ENCODE results near the gene TARBP1. TPM values are rescaled to one million over a fixed set of nuclear protein-coding genes. Genes with fewer than 3 reads are reported as not detected.

TARBP1 gene
- polyA plus RNA-seq, 2 donors: 16.8 to 32.5 TPM

DNA sequence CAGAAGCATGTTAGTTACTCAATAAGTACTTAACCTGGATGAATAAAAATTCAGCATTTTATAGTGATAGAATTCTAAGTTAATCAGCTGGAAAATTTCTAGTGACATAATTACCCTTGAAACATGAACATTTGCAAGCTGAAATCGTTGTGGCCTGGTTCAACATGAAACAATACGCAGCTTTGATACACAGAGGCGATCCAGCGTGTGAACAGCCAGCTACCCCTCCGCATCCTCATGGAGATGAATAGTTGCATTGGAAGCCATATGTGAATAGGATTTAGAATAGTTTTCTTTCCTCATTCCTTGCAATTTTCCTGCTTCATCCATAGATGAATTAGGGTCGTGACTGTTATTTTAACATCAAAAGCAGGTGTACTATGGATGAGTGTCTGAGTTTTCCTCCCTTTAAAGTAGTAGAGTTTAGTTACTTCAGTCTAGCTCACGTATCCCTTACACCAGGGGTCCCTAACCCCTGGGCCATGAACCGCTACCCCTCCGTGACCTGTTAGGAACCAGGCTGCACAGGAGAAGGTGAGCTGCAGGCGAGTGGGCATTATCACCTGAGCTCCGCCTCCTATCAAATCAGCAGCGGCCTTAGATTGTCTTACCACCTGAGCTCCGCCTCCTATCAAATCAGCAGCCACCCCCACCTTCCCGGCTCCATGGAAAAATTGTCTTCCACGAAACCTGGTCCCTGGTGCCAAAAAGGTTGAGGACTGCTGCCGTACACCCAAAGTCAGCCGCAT lies 6.2 kb upstream of the TARBP1 start:
- WGBS, 2 donors: 82 to 84% methylated on average over 17 of the region's 17 CpGs
- Histone ChIP-seq H3K27me3 (ENCODE audit: control insufficient read depth in 1 of 2, insufficient read depth in 2 of 2, low read length in 2 of 2) (no peaks in the 10 kb centered on the region), H3K4me3 (ENCODE audit: low read depth in 1 of 2, low read length in 2 of 2) (no peak overlapping the region)

DNA sequence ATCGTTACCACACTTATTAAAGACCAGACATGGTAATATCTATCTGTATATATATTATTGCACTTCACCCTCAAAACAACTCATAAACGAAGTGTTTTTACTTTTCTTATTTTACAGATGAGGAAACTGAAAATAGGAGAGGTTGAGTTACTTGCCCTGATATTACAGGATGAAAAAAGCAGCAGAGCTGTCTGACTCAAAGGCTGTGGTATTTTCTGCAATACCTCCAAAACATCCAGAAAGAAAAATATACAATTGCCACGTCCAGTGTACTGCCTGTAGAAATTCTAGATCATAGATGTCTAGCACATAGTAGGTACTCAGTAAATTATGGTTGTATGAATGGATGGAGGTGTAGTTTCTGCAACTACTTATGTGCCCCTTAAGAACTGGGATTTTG lies 5.2 kb upstream of the TARBP1 start:
- Histone ChIP-seq H3K36me3 (ENCODE audit: control insufficient read depth in 2 of 2, insufficient read depth in 2 of 2, low read length in 1 of 2) (no peaks in the 10 kb centered on the region), H3K27ac (ENCODE audit: low read depth in 2 of 2, low read length in 1 of 2) (no peak overlapping the region), H3K27me3 (ENCODE audit: control insufficient read depth in 1 of 2, insufficient read depth in 2 of 2, low read length in 2 of 2) (no peaks in the 10 kb centered on the region), H3K9me3 (ENCODE audit: control insufficient read depth in 2 of 2, insufficient read depth in 1 of 2, low read depth in 1 of 2, low read length in 1 of 2) (no peaks in the 10 kb centered on the region), H3K4me1 (ENCODE audit: control insufficient read depth in 2 of 2, insufficient read depth in 2 of 2, low read length in 1 of 2) (no peaks in the 10 kb centered on the region), H3K4me3 (ENCODE audit: low read depth in 1 of 2, low read length in 2 of 2) (no peak overlapping the region)
- 69 to 78% methylated on average over 3 of the region's 3 CpGs for WGBS, 2 donors

More for the DNA sequence above, 6.2 kb upstream of the TARBP1 start:
- Histone ChIP-seq H3K9me3 (ENCODE audit: control insufficient read depth in 2 of 2, insufficient read depth in 1 of 2, low read depth in 1 of 2, low read length in 1 of 2) (no peaks in the 10 kb centered on the region), H3K27ac (ENCODE audit: low read depth in 2 of 2, low read length in 1 of 2) (no peak overlapping the region), H3K4me1 (ENCODE audit: control insufficient read depth in 2 of 2, insufficient read depth in 2 of 2, low read length in 1 of 2) (no peaks in the 10 kb centered on the region), H3K36me3 (ENCODE audit: control insufficient read depth in 2 of 2, insufficient read depth in 2 of 2, low read length in 1 of 2) (no peaks in the 10 kb centered on the region)

DNA sequence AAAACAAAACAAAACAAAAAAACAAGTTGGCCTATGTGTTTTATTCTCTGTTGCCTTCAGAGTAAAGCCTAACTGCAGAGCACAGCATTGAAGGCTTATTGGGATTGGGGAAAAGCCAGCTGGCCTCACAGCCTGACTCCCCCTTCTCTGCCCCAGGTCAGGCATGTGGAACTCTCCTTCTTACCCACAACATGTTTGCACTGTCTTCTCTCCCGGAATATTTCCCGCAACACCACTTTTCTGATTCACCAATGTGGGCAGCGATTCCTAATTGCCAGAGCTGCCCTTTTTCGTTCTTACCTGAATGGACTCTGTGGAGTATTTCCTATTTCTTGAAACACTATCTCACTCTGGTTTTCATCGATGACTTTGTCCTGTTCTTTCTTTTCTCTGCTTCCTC lies 2.8 kb upstream of the TARBP1 start:
- no peaks in the 10 kb centered on the region for H3K9me3 ChIP-seq (ENCODE audit: control insufficient read depth in 2 of 2, insufficient read depth in 1 of 2, low read depth in 1 of 2, low read length in 1 of 2)
- no peaks in the 10 kb centered on the region for H3K36me3 ChIP-seq (ENCODE audit: control insufficient read depth in 2 of 2, insufficient read depth in 2 of 2, low read length in 1 of 2)
- no peak overlapping the region for H3K27ac ChIP-seq (ENCODE audit: low read depth in 2 of 2, low read length in 1 of 2)
- no peaks in the 10 kb centered on the region for H3K27me3 ChIP-seq (ENCODE audit: control insufficient read depth in 1 of 2, insufficient read depth in 2 of 2, low read length in 2 of 2)
- no peaks in the 10 kb centered on the region for H3K4me1 ChIP-seq (ENCODE audit: control insufficient read depth in 2 of 2, insufficient read depth in 2 of 2, low read length in 1 of 2)
- H3K4me3 ChIP-seq (ENCODE audit: low read depth in 1 of 2, low read length in 2 of 2): no peak overlapping the region
- 73 to 78% methylated on average over 5 of the region's 5 CpGs for WGBS, 2 donors

DNA sequence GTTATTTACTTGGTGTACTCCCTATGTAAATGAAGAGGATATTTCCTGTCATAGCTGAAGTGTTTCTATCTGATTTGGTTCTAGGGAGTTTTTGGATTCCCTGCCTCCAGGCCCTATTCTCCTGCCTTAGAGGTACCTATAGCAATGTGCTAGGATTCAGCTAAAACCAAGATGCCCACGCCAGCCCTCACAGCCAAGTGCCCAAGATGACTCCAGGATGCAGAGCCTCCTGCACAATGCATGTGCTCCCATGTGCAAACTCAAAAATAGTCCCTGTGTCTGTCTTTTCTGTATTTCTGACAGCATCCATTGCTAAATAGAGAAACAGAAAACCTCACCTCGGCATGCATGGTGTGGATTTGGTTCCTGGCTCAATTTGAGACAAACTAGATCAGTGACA lies 887 bp upstream of the TARBP1 start:
- 76 to 81% methylated on average over 2 of the region's 2 CpGs for WGBS, 2 donors
- no peaks in the 10 kb centered on the region for H3K27me3 ChIP-seq (ENCODE audit: control insufficient read depth in 1 of 2, insufficient read depth in 2 of 2, low read length in 2 of 2)
- H3K4me3 ChIP-seq (ENCODE audit: low read depth in 1 of 2, low read length in 2 of 2): no peak overlapping the region
- no peaks in the 10 kb centered on the region for H3K36me3 ChIP-seq (ENCODE audit: control insufficient read depth in 2 of 2, insufficient read depth in 2 of 2, low read length in 1 of 2)
- no peaks in the 10 kb centered on the region for H3K9me3 ChIP-seq (ENCODE audit: control insufficient read depth in 2 of 2, insufficient read depth in 1 of 2, low read depth in 1 of 2, low read length in 1 of 2)
- no peak overlapping the region for H3K27ac ChIP-seq (ENCODE audit: low read depth in 2 of 2, low read length in 1 of 2)
- no peaks in the 10 kb centered on the region for H3K4me1 ChIP-seq (ENCODE audit: control insufficient read depth in 2 of 2, insufficient read depth in 2 of 2, low read length in 1 of 2)

DNA sequence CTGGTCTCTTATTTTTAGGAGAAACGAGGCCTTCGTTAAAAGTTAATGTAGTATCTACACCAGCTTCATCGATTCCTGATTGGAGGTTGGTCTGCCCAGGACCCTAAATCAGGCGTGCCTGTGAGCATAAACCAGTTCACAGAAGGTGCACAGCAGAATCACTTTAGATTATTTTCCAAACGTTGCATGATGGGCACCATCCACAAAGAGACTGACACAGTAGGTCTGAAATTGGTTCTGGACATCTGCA lies 256 bp upstream of the TARBP1 start:
- H3K9me3 ChIP-seq (ENCODE audit: control insufficient read depth in 2 of 2, insufficient read depth in 1 of 2, low read depth in 1 of 2, low read length in 1 of 2): no peaks in the 10 kb centered on the region
- peak overlapping the region; percentile 52 to 70 for H3K4me3 ChIP-seq (ENCODE audit: low read depth in 1 of 2, low read length in 2 of 2)
- WGBS, 2 donors: 13 to 17% methylated on average over 5 of the region's 5 CpGs
- H3K27ac ChIP-seq (ENCODE audit: low read depth in 2 of 2, low read length in 1 of 2): no peak overlapping the region
- no peaks in the 10 kb centered on the region for H3K4me1 ChIP-seq (ENCODE audit: control insufficient read depth in 2 of 2, insufficient read depth in 2 of 2, low read length in 1 of 2)
- H3K36me3 ChIP-seq (ENCODE audit: control insufficient read depth in 2 of 2, insufficient read depth in 2 of 2, low read length in 1 of 2): no peaks in the 10 kb centered on the region
- no peaks in the 10 kb centered on the region for H3K27me3 ChIP-seq (ENCODE audit: control insufficient read depth in 1 of 2, insufficient read depth in 2 of 2, low read length in 2 of 2)

DNA sequence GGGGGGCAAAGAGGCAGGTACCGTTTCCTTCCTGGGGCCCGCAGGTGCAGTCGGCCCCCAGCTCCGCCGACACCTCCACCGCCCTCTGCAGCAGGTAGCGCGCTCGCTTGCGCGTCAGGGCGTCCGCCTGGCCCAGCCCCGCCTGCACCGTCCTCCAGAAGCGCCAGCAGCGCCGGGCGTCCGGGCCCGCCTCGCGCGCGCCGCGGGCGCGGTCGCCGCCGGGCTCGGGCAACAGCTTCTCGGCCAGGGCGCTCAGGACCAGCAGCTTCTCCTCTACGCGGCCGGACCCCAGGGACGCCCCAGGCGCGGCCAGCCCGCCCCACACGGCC lies 863 bp downstream of the TARBP1 start:
- 0 to 1% methylated on average over 34 to 43 of the region's 43 CpGs for WGBS, 2 donors
- no peaks in the 10 kb centered on the region for H3K36me3 ChIP-seq (ENCODE audit: control insufficient read depth in 2 of 2, insufficient read depth in 2 of 2, low read length in 1 of 2)
- H3K27me3 ChIP-seq (ENCODE audit: control insufficient read depth in 1 of 2, insufficient read depth in 2 of 2, low read length in 2 of 2): no peaks in the 10 kb centered on the region
- peak overlapping the region; percentile 93 to 94 for H3K27ac ChIP-seq (ENCODE audit: low read depth in 2 of 2, low read length in 1 of 2)
- H3K4me1 ChIP-seq (ENCODE audit: control insufficient read depth in 2 of 2, insufficient read depth in 2 of 2, low read length in 1 of 2): no peaks in the 10 kb centered on the region
- H3K9me3 ChIP-seq (ENCODE audit: control insufficient read depth in 2 of 2, insufficient read depth in 1 of 2, low read depth in 1 of 2, low read length in 1 of 2): no peaks in the 10 kb centered on the region
- peak overlapping the region; percentile 52 to 70 for H3K4me3 ChIP-seq (ENCODE audit: low read depth in 1 of 2, low read length in 2 of 2)

DNA sequence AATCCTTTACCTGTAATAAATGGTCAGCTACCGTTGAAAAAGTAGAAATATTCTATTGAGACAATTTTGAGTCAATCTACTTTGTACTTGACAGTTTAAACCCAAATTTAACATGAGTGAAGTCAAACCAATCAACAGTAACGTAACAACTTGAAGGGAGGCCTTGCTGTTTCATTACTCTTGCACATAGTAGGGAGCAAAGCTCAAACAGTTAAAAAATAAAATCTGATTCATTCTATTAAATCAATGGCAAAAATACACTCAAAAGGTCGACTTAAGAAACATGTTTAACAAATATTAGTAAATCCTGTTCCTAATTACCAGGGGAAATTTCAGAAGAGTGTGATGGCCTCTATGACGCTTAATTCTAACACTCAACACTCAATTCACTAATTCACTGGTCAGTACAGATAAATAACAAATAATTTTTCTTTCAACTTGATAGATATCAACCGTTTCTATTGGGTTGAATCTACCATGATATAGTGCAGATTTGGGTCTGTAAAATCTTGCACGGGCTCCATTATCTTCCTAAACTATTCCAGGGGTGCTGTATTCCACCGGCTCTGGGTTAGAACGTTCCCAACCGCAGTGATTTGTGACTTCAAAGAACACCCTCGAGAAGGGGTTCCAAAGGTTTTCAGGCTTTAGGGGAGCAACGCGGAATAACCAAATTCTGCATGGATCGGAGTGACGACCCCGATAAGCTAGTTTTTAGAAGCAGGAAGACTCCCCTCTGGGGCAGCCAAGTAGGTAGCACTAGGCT lies 1.4 kb downstream of the TARBP1 start:
- Histone ChIP-seq H3K27ac (ENCODE audit: low read depth in 2 of 2, low read length in 1 of 2) (peak overlapping the region; percentile 93 to 94), H3K4me3 (ENCODE audit: low read depth in 1 of 2, low read length in 2 of 2) (peak overlapping the region; percentile 52 to 70), H3K4me1 (ENCODE audit: control insufficient read depth in 2 of 2, insufficient read depth in 2 of 2, low read length in 1 of 2) (no peaks in the 10 kb centered on the region), H3K9me3 (ENCODE audit: control insufficient read depth in 2 of 2, insufficient read depth in 1 of 2, low read depth in 1 of 2, low read length in 1 of 2) (no peaks in the 10 kb centered on the region), H3K27me3 (ENCODE audit: control insufficient read depth in 1 of 2, insufficient read depth in 2 of 2, low read length in 2 of 2) (no peaks in the 10 kb centered on the region), H3K36me3 (ENCODE audit: control insufficient read depth in 2 of 2, insufficient read depth in 2 of 2, low read length in 1 of 2) (no peaks in the 10 kb centered on the region)
- 17 to 18% methylated on average over 15 of the region's 15 CpGs for WGBS, 2 donors

DNA sequence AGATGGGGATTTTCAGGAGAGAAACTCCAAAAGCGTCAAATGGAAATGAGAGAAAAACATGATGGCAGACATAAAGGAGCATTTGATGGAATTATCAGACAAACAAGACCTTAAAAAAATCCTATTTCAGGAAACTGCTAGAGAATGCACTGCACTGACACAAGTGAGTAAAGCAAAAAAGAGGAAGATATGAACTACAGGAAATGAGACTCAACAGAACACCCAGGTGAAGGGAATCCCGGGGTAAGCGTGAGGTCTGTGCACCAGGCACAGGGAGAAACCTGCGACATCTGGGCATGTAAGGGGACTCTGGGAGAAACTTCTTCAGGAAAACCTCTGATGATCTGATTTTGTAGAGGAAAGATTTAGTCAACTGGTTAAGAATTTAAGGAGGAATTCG lies 2.8 kb downstream of the TARBP1 start:
- no peaks in the 10 kb centered on the region for H3K36me3 ChIP-seq (ENCODE audit: control insufficient read depth in 2 of 2, insufficient read depth in 2 of 2, low read length in 1 of 2)
- 62 to 88% methylated on average over 5 of the region's 5 CpGs for WGBS, 2 donors
- H3K27ac ChIP-seq (ENCODE audit: low read depth in 2 of 2, low read length in 1 of 2): no peak overlapping the region
- H3K27me3 ChIP-seq (ENCODE audit: control insufficient read depth in 1 of 2, insufficient read depth in 2 of 2, low read length in 2 of 2): no peaks in the 10 kb centered on the region
- no peaks in the 10 kb centered on the region for H3K9me3 ChIP-seq (ENCODE audit: control insufficient read depth in 2 of 2, insufficient read depth in 1 of 2, low read depth in 1 of 2, low read length in 1 of 2)
- no peak overlapping the region for H3K4me3 ChIP-seq (ENCODE audit: low read depth in 1 of 2, low read length in 2 of 2)
- no peaks in the 10 kb centered on the region for H3K4me1 ChIP-seq (ENCODE audit: control insufficient read depth in 2 of 2, insufficient read depth in 2 of 2, low read length in 1 of 2)

DNA sequence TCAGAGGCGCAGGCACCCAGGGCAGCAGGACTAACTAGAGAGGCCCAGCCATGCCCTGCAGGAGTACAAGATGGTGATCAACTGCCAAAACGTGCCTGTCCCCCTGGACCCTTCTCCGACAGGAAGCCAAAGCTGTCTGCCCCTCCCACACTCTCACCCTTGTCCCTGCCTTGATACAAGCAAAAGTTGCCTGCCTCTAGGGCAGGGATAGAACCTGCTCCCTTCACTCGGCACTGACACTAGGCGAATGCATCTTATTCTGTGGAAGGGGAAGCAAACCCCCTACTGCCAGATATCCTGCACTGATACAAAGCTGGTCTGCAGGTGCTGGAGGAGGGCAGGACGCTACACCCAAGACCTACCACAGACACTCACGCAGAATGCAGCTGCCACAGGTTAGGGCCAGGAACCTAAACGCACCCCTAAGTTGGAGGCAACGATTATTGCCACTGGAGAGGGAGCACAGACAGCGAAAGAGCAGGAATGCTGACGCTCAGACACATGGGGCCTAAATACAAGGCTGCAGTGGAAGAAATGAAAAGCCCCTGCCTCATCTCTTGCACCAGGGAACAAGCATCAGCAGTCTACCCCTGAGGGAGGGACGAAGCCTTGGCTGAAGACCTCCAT lies 3.7 kb downstream of the TARBP1 start:
- Histone ChIP-seq H3K4me3 (ENCODE audit: low read depth in 1 of 2, low read length in 2 of 2) (no peak overlapping the region), H3K27ac (ENCODE audit: low read depth in 2 of 2, low read length in 1 of 2) (no peak overlapping the region), H3K9me3 (ENCODE audit: control insufficient read depth in 2 of 2, insufficient read depth in 1 of 2, low read depth in 1 of 2, low read length in 1 of 2) (no peaks in the 10 kb centered on the region), H3K27me3 (ENCODE audit: control insufficient read depth in 1 of 2, insufficient read depth in 2 of 2, low read length in 2 of 2) (no peaks in the 10 kb centered on the region), H3K36me3 (ENCODE audit: control insufficient read depth in 2 of 2, insufficient read depth in 2 of 2, low read length in 1 of 2) (no peaks in the 10 kb centered on the region), H3K4me1 (ENCODE audit: control insufficient read depth in 2 of 2, insufficient read depth in 2 of 2, low read length in 1 of 2) (no peaks in the 10 kb centered on the region)
- WGBS, 2 donors: 80 to 81% methylated on average over 12 of the region's 12 CpGs

DNA sequence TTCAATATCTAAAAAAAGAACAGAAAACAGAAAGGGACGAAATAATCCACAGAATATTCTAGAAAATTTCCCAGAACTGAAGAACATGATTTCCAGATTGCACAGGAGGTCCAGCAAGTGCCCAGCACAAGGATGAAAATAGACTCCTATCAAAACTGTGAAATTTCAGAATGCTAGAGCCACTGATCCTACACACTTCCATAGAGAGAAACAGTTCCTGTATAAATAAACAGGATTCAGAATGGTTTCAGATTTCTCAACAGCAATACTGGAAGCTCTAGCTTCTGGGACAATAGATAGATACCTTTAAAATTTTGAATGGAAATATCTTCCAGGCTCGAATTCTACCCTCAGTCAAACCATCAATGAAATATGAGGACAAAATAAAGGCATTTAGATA lies 4.6 kb downstream of the TARBP1 start:
- Histone ChIP-seq H3K9me3 (ENCODE audit: control insufficient read depth in 2 of 2, insufficient read depth in 1 of 2, low read depth in 1 of 2, low read length in 1 of 2) (no peaks in the 10 kb centered on the region), H3K27me3 (ENCODE audit: control insufficient read depth in 1 of 2, insufficient read depth in 2 of 2, low read length in 2 of 2) (no peaks in the 10 kb centered on the region), H3K4me1 (ENCODE audit: control insufficient read depth in 2 of 2, insufficient read depth in 2 of 2, low read length in 1 of 2) (no peaks in the 10 kb centered on the region), H3K36me3 (ENCODE audit: control insufficient read depth in 2 of 2, insufficient read depth in 2 of 2, low read length in 1 of 2) (no peaks in the 10 kb centered on the region), H3K27ac (ENCODE audit: low read depth in 2 of 2, low read length in 1 of 2) (no peak overlapping the region), H3K4me3 (ENCODE audit: low read depth in 1 of 2, low read length in 2 of 2) (no peak overlapping the region)
- 64 to 68% methylated on average over 2 of the region's 2 CpGs for WGBS, 2 donors
